PC-9 (cell line): Measurements from ENCODE around the gene CDKN1C.

Source experiments
- CTCF ChIP-seq: fragments of 200-600 bp; sonication (generic); conservative IDR thresholded peaks from 2 replicates; pipeline ENCODE4 v1.6.1; 2017; ENCODE audit warnings: mixed run types, antibody characterized with exemption, mild to moderate bottlenecking, moderate library complexity
- EZH2 ChIP-seq: fragments of 200-600 bp; sonication (generic); IDR thresholded peaks from 2 replicates; pipeline ENCODE4 v1.8.0; 2017; ENCODE audit warnings: antibody characterized with exemption, low read depth

- TF ChIP-seq CTCF (no peak), EZH2 (no peak)
Measured at GRCh38 chr11:2931771-2932738, 46.5 kb upstream of the CDKN1C start.
